ENCODE data around the gene PALLD. TPM values are rescaled to one million over a fixed set of nuclear protein-coding genes. Genes with fewer than 3 reads are reported as not detected.

Gene PALLD
- total RNA-seq, 1 experiment from 2014 or later = 23.7 TPM

DNA sequence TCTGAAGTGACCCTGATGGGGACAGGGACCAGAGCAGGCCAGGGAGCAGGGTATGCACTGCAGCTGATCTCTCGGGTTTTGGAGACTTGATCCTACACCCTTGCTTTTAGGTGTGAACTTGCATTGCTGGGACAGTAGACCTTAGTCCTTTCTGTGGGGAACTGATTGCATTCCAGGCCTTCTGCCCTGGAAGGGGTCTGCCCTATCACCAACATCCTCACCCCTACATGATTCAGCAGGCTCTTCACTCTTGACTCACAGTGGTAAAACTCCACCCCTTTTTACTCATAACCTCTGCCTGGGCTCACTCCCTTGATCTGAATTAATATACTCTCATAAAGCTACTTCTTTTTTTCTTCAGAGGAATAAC is 10.0 kb upstream of the PALLD start:
- no peaks in the 10 kb centered on the region for H3K4me1 Mint-ChIP-seq
- TF ChIP-seq HMGA2 (CRISPR knock-in tag; IDR thresholded peaks at IDR 0.05) (no peak), CREM (CRISPR knock-in tag; IDR thresholded peaks at IDR 0.05) (no peak), ZNF219 (CRISPR knock-in tag; IDR thresholded peaks at IDR 0.05; ENCODE audit: borderline replicate concordance) (no peak)
- TF ChIP-seq, protein P1, sequence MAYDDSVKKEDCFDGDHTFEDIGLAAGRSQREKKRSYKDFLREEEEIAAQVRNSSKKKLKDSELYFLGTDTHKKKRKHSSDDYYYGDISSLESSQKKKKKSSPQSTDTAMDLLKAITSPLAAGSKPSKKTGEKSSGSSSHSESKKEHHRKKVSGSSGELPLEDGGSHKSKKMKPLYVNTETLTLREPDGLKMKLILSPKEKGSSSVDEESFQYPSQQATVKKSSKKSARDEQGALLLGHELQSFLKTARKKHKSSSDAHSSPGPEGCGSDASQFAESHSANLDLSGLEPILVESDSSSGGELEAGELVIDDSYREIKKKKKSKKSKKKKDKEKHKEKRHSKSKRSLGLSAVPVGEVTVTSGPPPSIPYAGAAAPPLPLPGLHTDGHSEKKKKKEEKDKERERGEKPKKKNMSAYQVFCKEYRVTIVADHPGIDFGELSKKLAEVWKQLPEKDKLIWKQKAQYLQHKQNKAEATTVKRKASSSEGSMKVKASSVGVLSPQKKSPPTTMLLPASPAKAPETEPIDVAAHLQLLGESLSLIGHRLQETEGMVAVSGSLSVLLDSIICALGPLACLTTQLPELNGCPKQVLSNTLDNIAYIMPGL (CRISPR knock-in tag; IDR thresholded peaks at IDR 0.05) = no peak
- TF ChIP-seq, protein P2, sequence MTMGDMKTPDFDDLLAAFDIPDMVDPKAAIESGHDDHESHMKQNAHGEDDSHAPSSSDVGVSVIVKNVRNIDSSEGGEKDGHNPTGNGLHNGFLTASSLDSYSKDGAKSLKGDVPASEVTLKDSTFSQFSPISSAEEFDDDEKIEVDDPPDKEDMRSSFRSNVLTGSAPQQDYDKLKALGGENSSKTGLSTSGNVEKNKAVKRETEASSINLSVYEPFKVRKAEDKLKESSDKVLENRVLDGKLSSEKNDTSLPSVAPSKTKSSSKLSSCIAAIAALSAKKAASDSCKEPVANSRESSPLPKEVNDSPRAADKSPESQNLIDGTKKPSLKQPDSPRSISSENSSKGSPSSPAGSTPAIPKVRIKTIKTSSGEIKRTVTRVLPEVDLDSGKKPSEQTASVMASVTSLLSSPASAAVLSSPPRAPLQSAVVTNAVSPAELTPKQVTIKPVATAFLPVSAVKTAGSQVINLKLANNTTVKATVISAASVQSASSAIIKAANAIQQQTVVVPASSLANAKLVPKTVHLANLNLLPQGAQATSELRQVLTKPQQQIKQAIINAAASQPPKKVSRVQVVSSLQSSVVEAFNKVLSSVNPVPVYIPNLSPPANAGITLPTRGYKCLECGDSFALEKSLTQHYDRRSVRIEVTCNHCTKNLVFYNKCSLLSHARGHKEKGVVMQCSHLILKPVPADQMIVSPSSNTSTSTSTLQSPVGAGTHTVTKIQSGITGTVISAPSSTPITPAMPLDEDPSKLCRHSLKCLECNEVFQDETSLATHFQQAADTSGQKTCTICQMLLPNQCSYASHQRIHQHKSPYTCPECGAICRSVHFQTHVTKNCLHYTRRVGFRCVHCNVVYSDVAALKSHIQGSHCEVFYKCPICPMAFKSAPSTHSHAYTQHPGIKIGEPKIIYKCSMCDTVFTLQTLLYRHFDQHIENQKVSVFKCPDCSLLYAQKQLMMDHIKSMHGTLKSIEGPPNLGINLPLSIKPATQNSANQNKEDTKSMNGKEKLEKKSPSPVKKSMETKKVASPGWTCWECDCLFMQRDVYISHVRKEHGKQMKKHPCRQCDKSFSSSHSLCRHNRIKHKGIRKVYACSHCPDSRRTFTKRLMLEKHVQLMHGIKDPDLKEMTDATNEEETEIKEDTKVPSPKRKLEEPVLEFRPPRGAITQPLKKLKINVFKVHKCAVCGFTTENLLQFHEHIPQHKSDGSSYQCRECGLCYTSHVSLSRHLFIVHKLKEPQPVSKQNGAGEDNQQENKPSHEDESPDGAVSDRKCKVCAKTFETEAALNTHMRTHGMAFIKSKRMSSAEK (CRISPR knock-in tag; IDR thresholded peaks at IDR 0.05; ENCODE audit: borderline replicate concordance) = no peak
- TF ChIP-seq, protein P3, sequence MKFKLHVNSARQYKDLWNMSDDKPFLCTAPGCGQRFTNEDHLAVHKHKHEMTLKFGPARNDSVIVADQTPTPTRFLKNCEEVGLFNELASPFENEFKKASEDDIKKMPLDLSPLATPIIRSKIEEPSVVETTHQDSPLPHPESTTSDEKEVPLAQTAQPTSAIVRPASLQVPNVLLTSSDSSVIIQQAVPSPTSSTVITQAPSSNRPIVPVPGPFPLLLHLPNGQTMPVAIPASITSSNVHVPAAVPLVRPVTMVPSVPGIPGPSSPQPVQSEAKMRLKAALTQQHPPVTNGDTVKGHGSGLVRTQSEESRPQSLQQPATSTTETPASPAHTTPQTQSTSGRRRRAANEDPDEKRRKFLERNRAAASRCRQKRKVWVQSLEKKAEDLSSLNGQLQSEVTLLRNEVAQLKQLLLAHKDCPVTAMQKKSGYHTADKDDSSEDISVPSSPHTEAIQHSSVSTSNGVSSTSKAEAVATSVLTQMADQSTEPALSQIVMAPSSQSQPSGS (CRISPR knock-in tag; IDR thresholded peaks at IDR 0.05; ENCODE audit: borderline replicate concordance, low read depth) = no peak
- ChIA-PET CTCF (no interaction called here), POLR2A (no interaction called here)
- no peak overlapping the region for H3K27ac Mint-ChIP-seq
- ATAC-seq (peak; percentile 36; the same call in 1 of the 2 replicates), DNase-seq (ENCODE audit: low spot score) (no peak)
- H3K36me3 Mint-ChIP-seq = no peaks in the 10 kb centered on the region
- peaks cover 6% of the 10 kb centered on the region for H3K27me3 Mint-ChIP-seq (ENCODE audit: low read depth)
- H3K4me3 Mint-ChIP-seq = no peak overlapping the region
- no peaks in the 10 kb centered on the region; the same call in 1 of the 2 replicates for H3K9me3 Mint-ChIP-seq

DNA sequence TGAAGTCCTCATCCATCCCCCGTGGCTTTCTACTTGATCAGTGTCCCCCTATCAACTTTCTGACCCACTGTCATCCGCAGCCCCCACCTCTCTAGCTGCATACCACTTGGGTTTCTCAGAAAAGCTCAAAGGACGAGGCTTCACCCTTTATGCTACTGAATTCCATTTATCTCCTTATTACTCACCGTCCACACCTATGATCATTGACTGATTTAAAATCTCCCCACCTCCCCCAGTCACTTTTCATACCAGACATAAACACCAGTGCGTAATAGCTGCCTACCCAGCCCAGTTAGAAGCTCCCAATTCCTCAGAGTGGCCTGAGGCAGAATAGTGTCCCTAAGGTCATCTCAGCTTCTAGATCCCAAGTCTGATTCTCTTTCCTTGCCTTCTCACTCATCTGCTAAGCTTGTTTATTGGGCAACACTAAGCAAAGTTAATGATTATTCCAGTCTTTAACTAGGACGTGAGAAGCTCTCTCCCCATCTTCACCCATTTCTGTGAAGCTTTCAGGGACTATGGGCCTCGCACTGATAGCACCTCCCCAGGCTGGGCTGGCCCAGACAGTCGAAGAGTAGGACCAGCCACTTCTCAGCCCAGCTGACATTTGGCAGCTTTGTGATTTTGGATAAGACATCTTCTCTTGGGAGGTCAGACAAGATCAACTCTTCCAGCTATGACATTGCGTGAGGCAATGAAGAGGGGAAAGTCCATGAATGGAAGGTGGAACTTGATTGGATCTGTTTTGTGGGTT is 9.4 kb upstream of the PALLD start:
- no peaks in the 10 kb centered on the region for H3K4me1 Mint-ChIP-seq
- no peaks in the 10 kb centered on the region for H3K36me3 Mint-ChIP-seq
- no peak for TF ChIP-seq SOX15 (CRISPR knock-in tag; IDR thresholded peaks at IDR 0.05)
- no peak for DNase-seq (ENCODE audit: low spot score)
- peaks cover under 1% of the 10 kb centered on the region; the same call in 1 of the 2 replicates for H3K27me3 Mint-ChIP-seq (ENCODE audit: low read depth)
- H3K9me3 Mint-ChIP-seq = no peaks in the 10 kb centered on the region; the same call in 1 of the 2 replicates
- H3K27ac Mint-ChIP-seq = no peak overlapping the region
- no peak for ATAC-seq
- ChIA-PET POLR2A (no interaction called here), CTCF (no interaction called here)
- no peak overlapping the region for H3K4me3 Mint-ChIP-seq

DNA sequence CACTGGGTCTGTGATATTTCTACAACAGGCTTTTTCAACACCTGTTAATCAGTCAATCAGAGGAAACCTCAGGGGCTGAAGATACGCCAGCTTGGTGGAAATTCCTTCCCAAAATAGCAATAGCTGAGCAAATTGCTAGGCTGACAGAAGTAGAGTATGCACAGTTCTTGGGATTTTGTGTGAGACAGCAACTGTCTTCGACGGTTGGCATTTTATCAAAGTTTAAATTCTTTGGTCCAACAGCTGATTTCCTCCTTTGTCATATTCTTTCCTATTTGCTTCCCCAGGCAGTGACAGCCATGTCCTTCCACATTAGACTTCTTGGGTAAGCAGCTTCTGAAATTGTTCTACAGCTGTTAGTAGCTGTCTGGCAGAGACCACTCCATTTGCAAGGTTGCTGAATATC is 8.0 kb upstream of the PALLD start:
- Mint-ChIP-seq H3K27ac (no peak overlapping the region), H3K9me3 (peaks cover 6% of the 10 kb centered on the region), H3K4me1 (no peaks in the 10 kb centered on the region), H3K27me3 (ENCODE audit: low read depth) (no peaks in the 10 kb centered on the region), H3K36me3 (0 out of 2 replicates have a peak, but pooled peaks cover 3% of the 10 kb centered on the region), H3K4me3 (no peak overlapping the region)
- no peak for ATAC-seq
- CTCF ChIA-PET = no interaction called here
- DNase-seq (ENCODE audit: low spot score) = no peak
- POLR2A ChIA-PET = no interaction called here
- TF ChIP-seq, protein P4, sequence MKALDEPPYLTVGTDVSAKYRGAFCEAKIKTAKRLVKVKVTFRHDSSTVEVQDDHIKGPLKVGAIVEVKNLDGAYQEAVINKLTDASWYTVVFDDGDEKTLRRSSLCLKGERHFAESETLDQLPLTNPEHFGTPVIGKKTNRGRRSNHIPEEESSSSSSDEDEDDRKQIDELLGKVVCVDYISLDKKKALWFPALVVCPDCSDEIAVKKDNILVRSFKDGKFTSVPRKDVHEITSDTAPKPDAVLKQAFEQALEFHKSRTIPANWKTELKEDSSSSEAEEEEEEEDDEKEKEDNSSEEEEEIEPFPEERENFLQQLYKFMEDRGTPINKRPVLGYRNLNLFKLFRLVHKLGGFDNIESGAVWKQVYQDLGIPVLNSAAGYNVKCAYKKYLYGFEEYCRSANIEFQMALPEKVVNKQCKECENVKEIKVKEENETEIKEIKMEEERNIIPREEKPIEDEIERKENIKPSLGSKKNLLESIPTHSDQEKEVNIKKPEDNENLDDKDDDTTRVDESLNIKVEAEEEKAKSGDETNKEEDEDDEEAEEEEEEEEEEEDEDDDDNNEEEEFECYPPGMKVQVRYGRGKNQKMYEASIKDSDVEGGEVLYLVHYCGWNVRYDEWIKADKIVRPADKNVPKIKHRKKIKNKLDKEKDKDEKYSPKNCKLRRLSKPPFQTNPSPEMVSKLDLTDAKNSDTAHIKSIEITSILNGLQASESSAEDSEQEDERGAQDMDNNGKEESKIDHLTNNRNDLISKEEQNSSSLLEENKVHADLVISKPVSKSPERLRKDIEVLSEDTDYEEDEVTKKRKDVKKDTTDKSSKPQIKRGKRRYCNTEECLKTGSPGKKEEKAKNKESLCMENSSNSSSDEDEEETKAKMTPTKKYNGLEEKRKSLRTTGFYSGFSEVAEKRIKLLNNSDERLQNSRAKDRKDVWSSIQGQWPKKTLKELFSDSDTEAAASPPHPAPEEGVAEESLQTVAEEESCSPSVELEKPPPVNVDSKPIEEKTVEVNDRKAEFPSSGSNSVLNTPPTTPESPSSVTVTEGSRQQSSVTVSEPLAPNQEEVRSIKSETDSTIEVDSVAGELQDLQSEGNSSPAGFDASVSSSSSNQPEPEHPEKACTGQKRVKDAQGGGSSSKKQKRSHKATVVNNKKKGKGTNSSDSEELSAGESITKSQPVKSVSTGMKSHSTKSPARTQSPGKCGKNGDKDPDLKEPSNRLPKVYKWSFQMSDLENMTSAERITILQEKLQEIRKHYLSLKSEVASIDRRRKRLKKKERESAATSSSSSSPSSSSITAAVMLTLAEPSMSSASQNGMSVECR (CRISPR knock-in tag; IDR thresholded peaks at IDR 0.05; ENCODE audit: borderline replicate concordance) = no peak
- TF ChIP-seq, protein P5, sequence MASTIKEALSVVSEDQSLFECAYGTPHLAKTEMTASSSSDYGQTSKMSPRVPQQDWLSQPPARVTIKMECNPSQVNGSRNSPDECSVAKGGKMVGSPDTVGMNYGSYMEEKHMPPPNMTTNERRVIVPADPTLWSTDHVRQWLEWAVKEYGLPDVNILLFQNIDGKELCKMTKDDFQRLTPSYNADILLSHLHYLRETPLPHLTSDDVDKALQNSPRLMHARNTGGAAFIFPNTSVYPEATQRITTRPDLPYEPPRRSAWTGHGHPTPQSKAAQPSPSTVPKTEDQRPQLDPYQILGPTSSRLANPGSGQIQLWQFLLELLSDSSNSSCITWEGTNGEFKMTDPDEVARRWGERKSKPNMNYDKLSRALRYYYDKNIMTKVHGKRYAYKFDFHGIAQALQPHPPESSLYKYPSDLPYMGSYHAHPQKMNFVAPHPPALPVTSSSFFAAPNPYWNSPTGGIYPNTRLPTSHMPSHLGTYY (CRISPR knock-in tag; IDR thresholded peaks at IDR 0.05) = no peak
- no peak for TF ChIP-seq MYBL2 (CRISPR knock-in tag; IDR thresholded peaks at IDR 0.05)
- TF ChIP-seq JUN (CRISPR knock-in tag; IDR thresholded peaks at IDR 0.05) = no peak
- TF ChIP-seq, protein P2 (CRISPR knock-in tag; IDR thresholded peaks at IDR 0.05; ENCODE audit: borderline replicate concordance) = no peak

All from WTC11 (cell line).